Stimulated activated CD4-positive, alpha-beta T cell treated with anti-CD3 and anti-CD28 coated beads, Interleukin-1b, Interleukin-23, amount 100 ng/mL, for 24 hours (primary cell): ENCODE measurements around the gene MYBBP1A.

Source experiments
- DNase-seq, 4 experiments: peaks; one replicate each; pipeline ENCODE4 v3.0.0-alpha.2; 2020; ENCODE audit warnings: low read depth in 4 of 4, low spot score in 1 of 4

MYBBP1A gene

DNA sequence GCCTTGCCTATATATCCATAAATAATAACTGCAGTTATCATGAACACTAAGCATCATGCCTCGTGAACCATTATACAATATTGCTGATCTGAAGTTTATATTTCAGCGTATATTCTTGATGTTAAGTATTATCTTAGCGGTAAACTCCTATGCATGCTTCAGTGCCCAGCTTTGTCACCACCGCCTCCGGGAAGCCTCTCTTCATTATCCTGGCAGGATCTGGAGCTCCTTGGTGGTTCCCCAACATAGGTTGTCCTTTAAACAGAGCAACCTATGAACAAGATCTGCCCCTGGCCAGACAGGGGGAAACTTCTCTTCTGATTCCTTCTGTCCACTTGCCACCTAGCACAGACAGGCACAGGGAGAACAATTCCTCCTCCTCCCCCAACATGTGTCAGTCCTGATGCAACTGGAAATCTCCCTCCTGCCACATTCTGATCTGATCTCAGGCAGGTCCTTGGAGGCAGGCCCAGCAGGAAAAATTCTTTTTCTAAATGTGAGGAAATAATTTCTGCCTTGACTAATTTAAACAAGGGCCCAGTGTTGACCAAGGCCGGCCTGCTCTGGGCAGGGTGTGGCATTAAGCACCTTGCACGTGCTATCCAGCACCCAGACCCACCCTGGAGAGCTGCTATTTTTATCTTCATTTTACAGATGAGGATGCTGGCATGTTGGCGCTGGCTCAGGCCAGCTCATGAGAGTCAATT lies 34.1 kb downstream of the MYBBP1A start:
- no peak for DNase-seq

- DNase-seq, result no peak
Observed at GRCh38 chr17:4520060-4520893, 34.9 kb downstream of the MYBBP1A start.

GRCh38 chr17:4519361-4519788 lies 35.8 kb downstream of the MYBBP1A start:
- no peak for DNase-seq

- DNase-seq, result no peak
Observed at GRCh38 chr17:4518901-4519300, 36.3 kb downstream of the MYBBP1A start.

- no peak for DNase-seq
Observed at GRCh38 chr17:4516735-4517134, 38.4 kb downstream of the MYBBP1A start.

GRCh38 chr17:4515501-4515900 lies 39.7 kb downstream of the MYBBP1A start:
- no peak for DNase-seq

- DNase-seq, result no peak
Observed at GRCh38 chr17:4514779-4515178, 40.4 kb downstream of the MYBBP1A start.

DNA sequence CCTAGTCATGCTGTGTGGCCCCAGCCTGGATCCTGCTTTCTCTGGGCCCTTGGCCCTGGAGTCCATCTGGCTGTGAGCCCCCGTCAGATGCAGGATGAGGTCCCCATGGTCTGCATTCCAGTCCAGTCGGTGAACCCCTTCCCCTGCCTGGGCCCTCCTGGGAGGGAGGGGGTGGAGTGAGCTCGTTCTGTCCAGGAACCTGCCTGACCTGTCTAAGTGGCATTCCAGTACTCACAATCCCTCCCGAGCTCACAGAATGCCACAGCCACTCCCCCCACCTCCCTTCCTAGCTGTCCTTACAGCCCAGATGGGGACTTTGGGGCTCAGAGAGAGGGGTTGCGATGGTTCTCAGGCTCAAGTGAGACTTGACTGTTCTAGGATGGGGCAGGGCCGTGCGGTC lies 41.0 kb downstream of the MYBBP1A start:
- no peak for DNase-seq

- DNase-seq, result no peak
Observed at GRCh38 chr17:4513113-4514032, 41.8 kb downstream of the MYBBP1A start.

GRCh38 chr17:4512156-4513112 lies 42.8 kb downstream of the MYBBP1A start:
- DNase-seq, result no peak

DNA sequence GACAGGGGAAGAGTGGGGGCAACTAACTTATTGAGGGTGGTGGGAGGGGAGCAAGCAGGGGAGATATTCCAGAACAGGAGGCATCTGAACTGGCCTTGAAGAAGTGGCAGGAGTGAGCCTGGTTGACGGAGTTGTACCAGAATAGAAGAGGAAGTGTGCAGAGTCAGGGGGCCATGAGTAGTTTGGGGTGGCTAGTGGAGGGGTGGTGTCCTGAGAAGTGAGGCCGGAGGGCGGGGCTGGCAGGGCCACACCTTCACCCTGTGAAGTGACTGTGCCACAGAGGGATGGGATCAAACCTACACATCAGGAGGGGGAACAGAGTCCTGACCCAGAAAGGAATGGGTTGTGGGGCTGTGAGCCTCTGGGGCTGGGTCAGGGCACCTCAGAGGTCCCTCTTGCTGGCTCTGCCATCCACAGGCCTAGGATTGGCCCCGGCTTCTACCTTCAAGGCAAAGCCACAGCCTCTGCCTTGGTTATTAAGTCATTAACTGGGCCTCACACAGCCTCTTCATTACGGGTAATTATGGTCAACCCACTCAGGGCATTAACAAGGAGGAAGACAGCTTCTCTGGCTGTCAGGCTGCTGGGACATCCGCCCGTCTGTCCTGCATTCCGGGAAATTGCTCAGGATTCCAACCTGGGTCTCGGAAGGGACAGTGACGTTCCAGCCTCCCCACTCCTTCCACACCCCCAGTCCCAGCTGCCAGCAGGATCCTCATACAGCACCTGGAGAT lies 43.8 kb downstream of the MYBBP1A start:
- DNase-seq, result no peak

DNA sequence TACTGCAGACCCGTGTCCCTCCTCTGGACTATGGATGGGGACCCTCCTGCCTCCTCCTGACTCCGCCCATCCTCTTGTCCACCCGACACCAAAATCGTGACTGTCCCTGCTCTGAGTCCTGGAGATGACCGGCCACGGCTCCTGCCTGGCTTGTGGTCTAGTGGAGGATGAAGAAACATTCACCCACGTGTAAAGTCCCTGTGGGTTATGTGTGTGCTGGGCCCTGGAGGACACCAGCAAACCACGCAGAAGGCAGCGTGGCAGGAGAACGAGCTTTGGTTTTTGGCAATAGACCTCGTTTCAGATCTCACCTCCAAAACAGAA lies 44.6 kb downstream of the MYBBP1A start:
- DNase-seq, result no peak

GRCh38 chr17:4509923-4510617 lies 45.1 kb downstream of the MYBBP1A start:
- no peak for DNase-seq

- DNase-seq, result no peak
Observed at GRCh38 chr17:4509401-4509800, 45.8 kb downstream of the MYBBP1A start.

DNA sequence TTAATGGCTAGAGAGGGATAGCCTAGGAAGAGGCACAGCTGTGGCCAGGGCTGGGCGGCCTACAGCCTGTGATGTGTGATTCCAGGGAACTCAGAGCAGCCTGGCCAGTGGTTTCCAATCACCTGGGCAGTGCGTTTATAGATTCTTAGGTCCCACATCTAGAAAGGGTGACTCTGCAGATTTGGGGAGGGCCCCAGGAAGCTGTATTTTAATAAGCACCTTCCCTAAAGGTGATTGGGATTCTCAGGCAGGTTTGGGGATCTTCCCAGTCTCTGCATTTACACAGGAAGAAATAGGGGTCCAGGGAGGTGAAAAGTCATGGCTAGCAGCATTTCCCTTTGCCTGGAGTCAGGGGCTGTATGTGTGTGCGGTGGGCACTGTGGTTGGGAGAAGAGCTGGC lies 47.0 kb downstream of the MYBBP1A start:
- DNase-seq, result no peak

DNA sequence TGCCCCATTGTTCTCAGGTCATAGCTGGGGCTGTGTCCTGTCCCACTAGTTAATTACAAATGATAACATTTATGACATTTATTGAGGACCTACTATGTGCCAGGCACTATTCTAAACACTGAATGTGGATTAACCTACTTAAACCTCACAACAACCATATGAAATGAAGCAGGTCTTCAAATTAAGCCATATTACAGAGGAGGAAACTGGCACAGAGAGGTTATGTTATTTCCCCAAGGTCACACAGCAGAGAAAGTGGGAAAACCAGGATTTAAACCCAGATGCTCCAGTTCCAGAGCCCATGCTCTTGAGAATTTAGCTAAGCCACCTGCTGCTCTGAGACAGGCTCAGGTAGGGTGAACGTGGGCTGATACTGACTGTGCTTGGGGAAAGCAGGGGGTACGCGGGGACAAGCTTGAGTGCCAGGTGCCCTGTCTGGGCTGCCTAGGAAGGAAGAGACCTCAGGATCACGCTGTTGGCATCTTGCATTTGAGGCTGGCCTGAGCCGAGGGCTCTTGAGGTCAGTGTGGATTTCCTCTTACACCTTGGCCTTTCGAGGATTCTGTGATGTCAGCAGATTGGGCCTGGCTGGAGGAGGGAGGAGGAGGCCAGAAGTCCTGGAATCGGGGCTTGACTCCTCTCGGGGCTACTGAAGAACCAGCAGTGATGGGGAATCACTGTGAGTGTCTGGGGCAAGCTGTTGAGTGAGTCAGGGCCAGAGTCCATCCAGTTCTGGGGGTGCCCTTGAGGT lies 47.6 kb downstream of the MYBBP1A start:
- no peak for DNase-seq

DNA sequence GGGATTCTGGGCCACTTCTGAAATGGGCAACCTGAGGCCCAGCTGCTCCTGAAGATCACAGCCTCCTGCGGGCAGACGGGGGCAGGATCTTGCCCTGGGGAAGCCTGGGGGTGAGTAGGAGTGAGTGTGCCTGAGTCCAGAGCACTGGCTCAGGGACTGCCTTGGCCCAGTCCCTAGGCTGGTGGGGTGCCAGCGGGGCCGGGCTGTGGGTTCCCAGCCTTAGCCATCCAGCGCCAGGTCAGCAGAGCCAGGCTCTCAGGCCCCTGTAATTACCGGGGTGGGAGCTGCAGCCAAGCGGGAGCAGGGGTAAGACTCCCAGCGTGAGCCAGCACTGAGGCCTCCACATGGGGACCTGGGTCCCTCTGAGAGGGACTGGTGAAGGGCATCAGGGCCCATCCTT lies 48.3 kb downstream of the MYBBP1A start:
- DNase-seq, result no peak

- DNase-seq, result no peak
Observed at GRCh38 chr17:4506175-4506813, 48.9 kb downstream of the MYBBP1A start.
